GM18511 (cell line): ENCODE results near the gene COLEC11.

Source experiments
- ATAC-seq: cut with Tn5 transposase; IDR thresholded peaks from one replicate; pipeline ENCODE4 v1.9.1; 2021; ENCODE audit warnings: mild to moderate bottlenecking, moderate library complexity; ENCODE audit not compliant: unreplicated experiment

COLEC11 gene

DNA sequence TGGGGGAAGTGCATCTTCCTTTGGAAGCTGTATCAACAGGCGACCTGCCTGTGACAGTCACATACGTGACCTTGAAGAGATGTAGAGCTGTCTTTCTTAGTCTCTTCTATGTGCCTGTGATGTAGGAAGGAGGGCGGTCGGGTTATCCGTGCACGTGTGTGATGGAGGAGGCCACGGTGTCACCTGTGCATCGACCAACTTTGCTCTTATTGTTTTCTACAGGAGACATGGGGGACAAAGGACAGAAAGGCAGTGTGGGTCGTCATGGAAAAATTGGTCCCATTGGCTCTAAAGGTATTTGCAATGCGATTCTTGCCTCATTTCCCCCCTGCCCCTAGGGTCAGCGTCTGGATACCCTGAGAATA is 42.4 kb downstream of the COLEC11 start:
- ATAC-seq: no peak

DNA sequence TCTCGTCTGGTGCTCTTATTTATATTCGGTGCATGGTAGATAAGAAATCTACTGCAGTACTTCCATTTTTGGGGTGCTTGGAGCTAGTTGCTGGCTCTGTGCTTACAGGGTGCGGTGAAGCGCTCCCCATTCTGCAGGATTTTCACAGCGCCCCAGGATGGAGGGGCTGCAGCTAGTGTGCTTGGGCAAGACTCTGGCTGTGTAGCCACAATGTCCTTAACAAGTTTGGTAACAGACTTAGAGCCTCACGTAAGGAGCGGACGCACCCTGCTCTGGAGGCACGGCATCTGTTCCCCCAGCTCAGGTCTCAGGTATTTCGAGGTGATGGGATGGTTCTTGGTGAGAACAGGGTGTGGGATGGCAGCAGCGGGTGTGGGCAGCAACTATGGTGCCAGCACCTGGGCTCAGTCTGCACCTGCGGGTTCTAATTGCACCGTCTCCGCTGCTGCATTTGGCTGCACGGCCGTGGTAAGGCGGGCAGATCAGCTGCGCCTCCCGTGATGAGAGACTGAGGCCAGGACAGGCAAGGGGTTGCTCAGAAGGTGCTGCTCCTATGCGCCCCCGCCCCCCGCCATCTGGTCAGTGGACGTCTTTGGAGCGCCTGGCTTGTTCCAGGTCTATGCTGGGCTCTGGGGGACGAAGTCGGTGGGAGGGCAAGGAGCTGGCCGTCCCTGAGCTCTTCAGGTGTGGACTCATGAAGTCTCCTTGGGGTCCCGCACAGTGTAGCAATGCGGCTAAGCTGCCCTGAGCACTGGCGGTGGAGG is 43.0 kb downstream of the COLEC11 start:
- no peak for ATAC-seq

DNA sequence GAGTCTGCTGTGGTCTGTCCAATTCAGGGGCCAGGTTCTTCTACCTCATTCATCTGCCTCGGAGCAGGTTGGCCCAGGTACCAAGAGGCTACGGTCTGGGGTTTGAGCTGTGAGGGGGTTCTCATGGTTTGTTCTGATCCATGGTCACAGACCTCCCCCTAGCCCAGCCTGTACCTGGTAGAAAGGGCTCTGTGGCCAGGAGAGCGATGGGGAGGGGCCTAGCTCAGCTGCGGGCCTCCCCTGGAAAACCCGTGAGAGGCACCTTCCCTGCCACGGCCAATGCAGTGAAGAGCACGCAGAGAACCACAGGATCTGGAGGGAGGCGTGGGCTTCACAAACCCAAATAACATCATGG is 43.5 kb downstream of the COLEC11 start:
- no peak for ATAC-seq

DNA sequence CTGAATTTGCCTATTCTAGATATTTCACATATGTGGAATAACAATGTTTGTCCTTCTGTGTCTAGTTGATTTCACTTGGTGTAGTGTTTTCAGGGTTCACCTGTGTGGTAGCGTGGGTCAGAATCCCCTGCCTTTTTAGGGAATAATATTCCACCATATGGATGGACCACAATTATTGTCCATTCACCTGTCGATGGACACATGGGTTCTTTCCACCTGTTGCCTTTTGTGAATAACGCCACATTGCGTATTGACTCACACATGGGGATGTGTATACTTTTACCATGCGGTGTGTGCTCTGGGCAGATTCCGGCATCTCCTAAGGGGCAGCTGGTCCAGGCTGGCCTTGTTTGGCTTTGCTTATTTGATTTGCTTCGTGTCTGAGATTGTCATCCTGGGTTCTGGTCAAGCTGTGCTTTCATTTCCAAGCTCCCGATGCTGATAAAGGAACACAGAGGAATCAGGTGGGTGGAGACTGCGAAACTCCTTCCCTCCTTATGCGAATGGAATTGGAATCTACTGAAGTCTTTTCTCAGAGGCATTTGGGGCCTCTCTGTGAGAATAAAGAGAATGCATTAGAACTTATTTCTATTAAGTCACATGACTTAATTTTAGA is 44.2 kb downstream of the COLEC11 start:
- no peak for ATAC-seq

DNA sequence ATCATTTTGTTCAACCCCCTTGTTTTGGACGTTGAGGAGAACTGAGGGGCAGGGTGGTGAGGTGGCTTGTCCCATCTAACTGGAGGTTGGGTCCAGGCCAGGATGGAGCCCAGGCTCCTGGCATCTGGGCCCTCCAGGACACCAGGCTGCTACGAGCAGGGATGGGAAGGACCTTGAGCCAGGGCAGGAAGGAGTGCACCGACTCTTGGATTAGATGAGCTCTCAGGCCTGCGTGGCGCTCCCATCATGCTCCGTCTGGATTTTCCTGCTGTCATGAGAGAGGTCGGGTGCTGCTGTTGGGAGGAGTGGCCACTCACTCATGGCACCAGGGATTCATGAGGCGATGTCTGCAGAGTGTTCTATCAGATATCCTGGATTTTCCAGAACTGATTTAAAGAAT is 44.7 kb downstream of the COLEC11 start:
- ATAC-seq: no peak

DNA sequence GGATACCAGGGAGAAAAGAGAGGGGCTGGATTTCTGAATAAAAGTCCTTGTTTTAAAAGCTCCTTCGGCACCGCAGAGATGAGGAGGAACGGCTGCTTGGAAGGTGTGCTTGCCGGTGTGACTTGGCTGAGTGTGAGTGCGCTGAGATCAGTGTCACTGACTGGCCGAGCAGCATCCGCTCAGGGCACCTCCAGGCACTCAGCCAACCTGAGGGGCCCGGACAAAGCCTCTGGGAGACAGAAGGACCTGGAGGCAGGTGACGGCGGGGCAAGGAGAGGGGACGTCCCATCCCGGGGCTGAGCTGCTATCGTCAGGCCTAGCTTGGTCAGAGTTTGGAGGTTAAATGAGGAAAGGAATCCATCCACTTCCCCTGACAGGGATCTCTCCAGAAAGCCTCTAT is 46.3 kb downstream of the COLEC11 start:
- ATAC-seq: no peak

DNA sequence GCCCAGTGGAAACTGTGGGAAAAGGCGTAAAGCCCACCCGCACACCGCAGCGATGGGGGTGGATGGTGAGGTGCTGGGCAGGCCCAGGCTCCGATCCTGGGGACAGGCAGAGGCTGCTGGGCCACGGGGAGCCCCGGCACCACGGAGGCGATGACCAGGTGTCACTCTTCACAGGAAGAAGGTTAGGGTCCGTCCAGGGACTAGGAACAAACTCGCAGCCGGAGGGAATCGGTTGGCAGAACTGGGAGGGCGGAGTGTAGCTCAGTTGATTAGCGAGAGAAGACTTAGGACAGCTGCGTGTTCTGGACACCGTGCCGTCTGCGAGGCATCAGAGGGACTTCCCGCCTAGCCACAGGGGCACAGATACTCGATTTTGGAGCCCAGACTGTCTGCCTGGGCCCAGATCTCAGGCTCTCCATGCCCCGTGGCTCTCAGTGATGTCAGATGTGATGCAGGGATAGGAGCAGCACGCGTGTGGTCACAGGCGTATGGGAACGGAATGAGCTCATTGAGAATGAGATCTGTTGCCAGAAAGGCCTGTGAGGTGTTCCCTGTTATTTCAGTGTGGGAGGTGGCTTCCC is 47.0 kb downstream of the COLEC11 start:
- no peak for ATAC-seq

DNA sequence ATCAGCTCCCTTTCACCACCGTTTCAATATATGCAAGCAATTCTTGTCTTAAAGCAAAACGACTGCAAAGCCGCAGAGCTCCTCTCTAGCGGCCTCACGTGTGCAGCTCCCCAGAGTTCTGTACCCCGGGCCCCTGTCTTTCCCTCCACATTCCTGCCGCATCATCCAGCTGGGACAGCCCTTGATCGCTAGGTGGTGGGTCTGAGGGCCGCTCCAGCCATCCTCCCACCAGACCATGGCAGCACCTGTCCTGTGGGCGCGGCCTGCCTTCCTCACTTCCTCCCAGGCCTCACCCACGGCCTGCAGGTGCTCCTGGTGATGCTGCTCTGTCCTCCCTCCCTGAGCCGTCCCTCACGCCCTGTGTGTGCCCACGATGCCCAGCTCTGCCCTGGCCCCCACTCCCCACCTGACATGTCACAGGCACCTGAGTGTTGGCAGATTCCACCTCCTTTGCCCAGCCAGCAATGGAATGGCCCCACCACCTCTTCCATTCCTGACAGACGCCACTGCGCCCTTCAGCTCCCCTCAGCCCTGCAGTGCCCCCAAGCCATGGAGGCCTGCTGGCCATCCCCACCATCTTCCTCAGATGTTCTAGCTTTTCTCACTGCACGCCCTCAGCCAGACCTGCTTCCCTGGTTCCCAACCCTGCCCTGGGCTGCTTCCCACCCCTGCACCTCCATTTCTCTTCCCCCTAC is 47.8 kb downstream of the COLEC11 start:
- no peak for ATAC-seq

DNA sequence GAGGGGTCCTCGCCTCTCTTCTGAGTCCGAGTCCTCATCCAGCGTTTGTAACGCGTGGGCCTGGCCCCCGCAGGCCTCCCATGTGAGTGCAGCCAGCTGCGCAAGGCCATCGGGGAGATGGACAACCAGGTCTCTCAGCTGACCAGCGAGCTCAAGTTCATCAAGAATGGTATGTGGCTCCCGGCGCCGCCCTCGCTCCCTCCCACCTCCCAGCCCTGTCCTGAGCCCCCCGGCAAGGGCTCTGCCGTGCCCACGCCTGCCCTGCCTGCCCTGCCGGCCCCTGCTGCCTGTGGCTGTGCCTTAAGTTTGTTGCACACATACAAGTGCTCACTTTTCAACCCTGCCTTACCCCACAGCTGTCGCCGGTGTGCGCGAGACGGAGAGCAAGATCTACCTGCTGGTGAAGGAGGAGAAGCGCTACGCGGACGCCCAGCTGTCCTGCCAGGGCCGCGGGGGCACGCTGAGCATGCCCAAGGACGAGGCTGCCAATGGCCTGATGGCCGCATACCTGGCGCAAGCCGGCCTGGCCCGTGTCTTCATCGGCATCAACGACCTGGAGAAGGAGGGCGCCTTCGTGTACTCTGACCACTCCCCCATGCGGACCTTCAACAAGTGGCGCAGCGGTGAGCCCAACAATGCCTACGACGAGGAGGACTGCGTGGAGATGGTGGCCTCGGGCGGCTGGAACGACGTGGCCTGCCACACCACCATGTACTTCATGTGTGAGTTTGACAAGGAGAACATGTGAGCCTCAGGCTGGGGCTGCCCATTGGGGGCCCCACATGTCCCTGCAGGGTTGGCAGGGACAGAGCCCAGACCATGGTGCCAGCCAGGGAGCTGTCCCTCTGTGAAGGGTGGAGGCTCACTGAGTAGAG is 48.7 kb downstream of the COLEC11 start:
- ATAC-seq: no peak

DNA sequence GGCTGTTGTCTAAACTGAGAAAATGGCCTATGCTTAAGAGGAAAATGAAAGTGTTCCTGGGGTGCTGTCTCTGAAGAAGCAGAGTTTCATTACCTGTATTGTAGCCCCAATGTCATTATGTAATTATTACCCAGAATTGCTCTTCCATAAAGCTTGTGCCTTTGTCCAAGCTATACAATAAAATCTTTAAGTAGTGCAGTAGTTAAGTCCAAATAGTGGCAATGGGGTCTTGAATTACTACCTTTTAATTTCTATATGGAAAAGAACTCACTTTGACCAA is 49.3 kb downstream of the COLEC11 start:
- ATAC-seq: peak; percentile 90

DNA sequence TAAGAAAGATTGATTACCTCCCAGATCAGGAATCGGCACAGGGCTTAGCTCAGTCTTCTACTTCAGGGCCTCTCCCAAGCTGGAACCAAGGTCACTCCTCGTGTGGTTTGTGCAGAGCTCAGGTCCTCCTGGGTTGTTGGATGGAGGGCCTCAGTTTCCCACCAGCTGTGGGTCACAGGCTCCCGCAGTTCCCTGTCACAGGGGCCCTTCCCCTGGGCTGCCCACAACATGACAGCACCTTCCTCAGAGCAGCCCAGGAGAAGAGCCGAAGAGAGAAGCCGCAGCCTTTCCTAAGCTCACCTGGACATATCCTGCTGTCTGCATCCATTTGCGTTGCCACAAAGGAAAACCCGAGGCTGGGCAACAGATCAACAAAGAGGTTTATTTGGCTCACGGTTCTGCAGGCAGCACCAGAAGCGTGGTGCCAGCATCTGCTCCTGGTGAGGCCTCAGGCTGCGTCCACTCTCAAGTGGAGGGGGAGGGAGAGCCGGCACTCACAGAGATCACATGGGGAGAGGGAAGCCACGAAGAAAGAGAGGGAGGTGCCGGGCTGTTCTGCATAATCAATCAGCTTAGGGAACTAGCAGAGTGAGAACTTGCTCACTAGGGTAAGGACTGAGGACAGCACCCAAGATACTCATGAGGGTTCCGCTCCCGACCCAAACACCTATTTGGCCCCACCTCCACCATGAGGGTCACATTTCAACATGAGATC is 50.1 kb downstream of the COLEC11 start:
- ATAC-seq: no peak

DNA sequence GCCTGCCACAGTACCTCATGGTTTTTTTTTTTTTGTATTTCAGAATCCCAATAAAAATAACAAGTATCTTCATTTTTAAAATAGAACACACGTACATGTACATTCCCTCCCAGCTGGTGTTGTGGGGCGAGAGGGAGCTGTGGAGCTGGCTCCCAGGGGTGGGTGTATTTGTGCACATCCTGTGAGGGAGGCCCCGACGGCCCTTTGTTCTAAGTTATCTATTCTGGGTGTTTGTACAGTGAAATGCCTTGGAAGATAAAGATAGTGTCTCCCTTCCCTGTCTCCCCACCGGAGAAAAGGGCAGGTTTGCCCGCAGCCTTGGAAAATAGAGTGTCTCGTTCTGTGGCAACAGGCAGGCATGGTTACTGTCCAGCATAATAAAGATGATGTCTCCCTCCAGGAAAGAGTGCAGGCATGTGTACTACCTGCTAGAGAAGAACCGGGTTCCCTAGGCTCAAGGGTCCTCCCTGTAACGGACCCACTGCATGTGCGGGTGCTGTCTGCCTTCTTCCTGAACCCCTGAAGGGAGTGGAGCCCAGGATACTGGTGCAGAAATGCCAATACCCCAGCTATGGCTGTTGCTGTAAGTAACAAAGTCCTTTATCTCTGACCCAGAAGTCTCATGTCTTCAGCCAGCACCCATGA is 51.0 kb downstream of the COLEC11 start:
- ATAC-seq: no peak

DNA sequence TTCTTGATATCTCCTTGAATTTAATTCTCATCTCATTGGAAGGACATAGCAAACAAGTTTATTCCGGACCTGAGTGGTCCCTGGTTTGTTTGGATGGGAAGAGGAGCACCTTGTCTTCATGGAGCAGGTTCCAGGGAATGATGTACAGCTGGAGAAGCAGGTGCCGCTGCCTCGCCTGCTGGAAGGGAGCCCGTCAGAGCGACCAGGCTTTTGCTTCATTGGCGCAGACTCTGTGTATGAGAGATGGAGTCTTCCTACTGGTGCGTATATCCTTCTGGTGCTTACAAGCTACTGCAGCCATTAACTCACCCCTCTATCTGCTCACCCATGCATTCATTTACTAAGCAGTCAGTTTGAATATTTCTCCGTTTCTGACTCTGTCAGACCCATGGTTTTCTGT is 51.5 kb downstream of the COLEC11 start:
- ATAC-seq: no peak

DNA sequence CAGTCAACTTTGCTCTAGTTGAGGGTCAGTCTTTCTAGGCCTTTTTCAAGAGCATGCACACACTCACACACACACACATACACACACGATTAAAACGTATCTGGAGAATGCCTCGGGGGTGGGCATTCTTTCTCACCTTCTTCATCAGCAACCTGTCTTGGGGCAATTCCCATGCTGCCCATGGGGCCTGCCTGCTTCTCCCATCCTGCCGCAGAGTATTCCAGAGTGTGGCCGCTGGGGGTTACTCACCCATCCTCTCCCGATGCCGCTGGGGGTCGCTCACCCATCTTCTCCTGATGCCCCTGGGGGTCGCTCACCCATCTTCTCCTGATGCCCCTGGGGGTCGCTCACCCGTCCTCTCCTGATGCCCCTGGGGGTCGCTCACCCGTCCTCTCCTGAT is 52.3 kb downstream of the COLEC11 start:
- ATAC-seq: no peak

DNA sequence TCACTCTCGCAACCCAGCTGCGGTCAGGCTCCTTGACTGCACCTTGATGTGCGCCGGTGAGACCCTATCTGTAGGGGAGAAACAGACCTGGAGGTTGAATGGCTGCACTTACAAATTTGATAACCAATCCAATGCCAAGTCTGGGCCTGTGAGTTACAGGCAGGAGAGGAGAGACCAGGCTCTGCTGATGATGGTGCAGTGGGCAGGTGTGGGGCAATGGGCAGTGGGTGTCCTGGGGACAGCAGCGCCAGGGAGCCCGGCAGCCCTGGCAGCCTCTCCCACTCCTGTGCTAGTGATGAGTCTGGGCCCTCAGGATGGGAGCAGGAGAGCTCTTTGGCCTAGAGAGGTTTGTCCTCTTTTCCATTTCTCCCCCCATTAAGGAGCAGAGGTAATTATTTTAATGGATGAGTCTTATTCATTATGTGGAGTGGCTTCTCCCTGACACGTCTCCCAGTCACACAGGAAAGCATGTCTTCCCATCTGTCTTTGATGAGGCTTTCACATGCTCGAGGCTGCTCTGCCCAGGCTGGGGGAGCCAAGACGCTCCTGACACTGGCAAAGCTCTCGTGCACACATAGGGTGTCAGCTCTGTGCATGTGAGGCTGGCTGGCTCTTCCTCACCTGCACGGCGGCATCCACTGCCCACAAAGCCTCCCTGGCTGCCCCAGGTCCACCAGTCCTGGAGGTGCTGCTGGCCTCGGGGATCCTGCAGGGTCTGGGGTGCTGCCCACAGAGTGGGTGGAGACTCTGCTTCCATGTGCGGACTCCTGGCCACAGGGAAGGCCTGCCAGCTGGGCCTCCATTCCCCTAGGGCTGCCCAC is 53.1 kb downstream of the COLEC11 start:
- no peak for ATAC-seq

DNA sequence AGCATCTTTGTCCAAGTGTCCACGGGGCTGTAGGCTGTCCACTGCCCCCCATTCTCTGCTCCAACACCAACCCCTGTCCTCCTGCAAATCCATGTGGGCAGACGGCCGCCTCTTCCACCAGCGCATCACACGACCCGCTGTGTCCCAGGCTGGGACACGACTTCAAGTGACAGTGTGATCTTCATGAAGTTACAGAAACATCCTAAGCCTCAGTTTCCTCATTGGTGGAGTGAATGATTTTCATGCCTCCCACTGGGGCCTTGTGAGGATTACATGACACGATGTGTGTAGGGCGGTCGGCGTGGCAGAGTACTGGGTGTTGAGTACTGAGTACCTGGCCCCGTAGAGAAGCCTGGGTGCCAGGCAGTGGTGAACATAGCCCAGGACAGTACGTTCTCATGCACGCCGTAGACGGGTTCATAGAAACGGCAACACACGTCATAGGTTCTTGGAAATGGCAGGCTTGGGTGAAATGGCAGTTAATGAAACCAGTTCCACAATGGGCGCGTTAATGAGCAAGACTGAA is 53.8 kb downstream of the COLEC11 start:
- no peak for ATAC-seq

DNA sequence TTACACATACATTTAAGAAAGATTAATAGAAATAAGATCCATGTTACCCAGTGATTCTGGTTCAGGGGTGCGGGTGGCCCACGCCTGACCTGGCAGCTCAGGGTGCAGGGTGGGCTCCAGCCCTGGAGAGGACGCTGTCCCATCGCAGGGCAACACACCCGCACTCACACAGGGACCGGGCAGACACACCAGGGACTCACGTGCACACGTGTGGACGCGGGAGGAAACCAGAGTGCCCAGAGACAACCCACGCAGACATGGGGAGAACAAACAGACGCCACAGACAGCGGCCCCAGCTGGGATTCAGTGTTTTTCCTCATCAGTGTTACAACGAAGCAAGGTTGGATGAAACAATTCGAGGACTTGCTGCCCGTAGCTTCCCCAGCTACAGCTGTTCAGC is 54.7 kb downstream of the COLEC11 start:
- no peak for ATAC-seq

DNA sequence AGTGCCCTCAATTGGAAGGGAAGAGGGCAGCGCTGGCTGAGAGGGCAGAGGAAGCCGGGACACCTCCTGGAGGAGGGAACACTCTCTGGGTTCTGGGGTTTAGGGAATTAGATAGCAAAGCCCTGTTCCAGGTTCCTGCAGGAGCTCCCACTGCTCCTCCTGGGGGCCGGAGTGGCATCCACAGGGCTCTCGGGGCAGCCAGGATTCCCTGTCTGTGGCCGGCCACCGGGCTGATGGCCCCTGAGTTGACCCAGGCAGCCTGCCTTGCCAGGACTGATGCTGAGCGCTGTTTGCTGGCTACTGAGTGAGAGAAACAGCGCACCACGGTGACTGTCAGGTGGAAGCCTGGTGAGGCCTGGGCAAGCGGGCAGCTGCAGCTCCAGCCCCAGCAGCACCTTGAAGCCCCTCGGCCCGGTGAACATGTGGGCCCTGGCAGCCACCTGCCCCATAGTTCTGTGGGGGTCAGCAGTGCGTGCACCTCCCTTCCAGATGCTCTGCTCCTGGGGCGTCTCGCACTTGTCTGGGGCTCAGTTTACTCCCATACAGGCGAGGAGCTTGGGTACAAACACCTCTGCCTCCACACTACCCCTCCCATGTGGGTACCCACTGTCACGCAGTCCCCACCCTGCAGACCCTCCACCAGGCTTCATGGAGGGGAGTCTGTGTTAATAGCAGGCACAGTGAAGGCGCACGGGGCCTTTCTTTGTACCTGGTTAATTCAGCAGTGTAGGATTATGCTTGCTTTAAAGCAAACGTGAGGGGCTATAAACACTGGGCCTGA is 55.4 kb downstream of the COLEC11 start:
- no peak for ATAC-seq
